Stimulated activated CD4-positive, alpha-beta T cell treated with anti-CD3 and anti-CD28 coated beads, TNF-alpha, amount 100 ng/mL, for 24 hours (primary cell): Measurements from ENCODE around the gene OOSP4B.
"Not testable (repeated sequence)": the region's sequence is repeated elsewhere in the genome, so short reads cannot be mapped to it uniquely, and the experiment has no call there.

Experiments
- DNase-seq, 3 experiments: peaks; one replicate each; pipeline ENCODE4 v3.0.0-alpha.2; 2020; ENCODE audit warnings: low read depth in 3 of 3

The OOSP4B gene

GRCh38 chr11:60016881-60017280 is at the start of gene OOSP4B:
Gene OOSP4B (plus strand): TSS chr11:60017181.
- no peak for DNase-seq

- DNase-seq: no peak
Observed at GRCh38 chr11:59967677-59968394, 49.1 kb upstream of the OOSP4B start.

- DNase-seq: no peak
Observed at GRCh38 chr11:59968395-59968783, 48.6 kb upstream of the OOSP4B start.

GRCh38 chr11:59973097-59973496 is 43.9 kb upstream of the OOSP4B start:
- no peak for DNase-seq

GRCh38 chr11:59981106-59981770 is 35.7 kb upstream of the OOSP4B start:
- no peak for DNase-seq

DNA sequence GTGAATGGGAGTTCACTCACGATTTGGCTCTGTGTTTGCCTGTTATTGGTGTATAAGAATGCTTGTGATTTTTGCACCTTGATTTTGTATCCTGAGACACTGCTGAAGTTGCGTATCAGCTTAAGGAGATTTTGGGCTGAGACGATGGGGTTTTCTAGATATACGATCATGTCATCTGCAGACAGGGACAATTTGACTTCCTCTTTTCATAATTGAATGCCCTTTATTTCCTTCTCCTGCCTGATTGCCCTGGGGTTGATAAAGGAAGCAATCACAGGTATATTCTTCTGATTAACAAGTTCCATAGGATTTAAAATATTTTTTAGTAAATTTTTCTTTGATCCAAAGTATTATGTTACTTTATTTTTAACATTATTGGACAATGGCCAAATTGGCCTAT is 34.9 kb upstream of the OOSP4B start:
- DNase-seq: not testable (repeated sequence)

DNA sequence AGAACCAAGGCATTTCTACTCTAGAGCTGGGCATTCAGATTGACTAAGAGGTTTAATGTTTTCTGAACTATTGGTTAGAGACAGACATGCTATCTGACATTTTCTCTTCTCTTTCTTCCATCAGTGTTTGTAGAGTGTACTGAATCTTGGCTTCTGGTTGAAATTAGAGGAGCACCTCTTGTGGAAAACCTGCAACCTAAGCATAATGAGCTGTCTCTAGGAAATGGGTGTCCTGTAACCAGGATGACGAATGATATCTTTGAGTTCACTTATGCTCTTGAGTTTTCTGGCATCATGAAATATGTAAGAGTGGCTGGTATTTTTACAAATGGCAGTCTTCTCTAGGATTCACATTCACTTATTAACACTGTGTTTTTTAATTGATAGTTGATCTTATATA is 33.8 kb upstream of the OOSP4B start:
- DNase-seq: no peak

GRCh38 chr11:59984368-59984767 is 32.6 kb upstream of the OOSP4B start:
- DNase-seq: no peak

GRCh38 chr11:59990421-59990820 is 26.6 kb upstream of the OOSP4B start:
- DNase-seq: no peak

DNA sequence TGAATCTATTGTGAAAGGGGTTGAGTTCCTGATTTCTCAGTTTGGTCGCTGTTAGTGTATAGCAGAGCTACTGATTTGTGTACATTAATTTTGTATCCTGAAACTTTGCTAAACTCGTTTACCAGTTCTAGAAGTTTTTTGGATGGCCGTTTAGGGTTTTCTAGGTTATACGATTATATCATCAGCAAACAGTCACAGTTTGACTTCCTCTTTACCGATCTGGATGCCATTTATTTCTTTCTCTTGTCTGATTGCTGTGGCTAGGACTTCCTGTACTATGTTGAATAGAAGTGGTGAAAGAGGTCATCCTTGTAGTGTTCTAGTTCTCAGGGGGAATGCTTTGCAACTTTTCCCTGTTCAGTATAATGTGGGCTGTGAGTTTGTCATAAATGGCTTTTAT is 24.6 kb upstream of the OOSP4B start:
- no peak for DNase-seq

- DNase-seq: no peak
Observed at GRCh38 chr11:59997800-59998199, 19.2 kb upstream of the OOSP4B start.

DNA sequence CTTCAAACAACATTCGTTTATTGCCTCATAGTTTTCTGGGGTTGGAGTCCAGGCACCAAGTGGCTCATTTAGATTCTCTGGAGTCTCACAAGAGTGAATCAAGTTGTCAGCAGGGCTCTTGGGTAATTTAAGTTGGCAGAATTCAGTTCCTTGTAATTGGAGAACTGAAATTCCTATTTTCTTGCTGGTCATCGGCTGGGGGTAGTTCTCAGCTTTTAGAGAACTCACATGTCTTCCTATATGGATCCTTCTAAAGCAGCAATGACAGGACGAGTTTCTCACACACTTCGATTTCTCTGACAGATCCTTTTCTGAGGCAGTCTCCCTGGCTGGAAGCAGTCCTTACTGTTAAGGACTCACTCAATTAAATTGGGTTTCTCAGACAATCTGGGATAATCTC is 17.3 kb upstream of the OOSP4B start:
- no peak for DNase-seq

- DNase-seq: no peak
Observed at GRCh38 chr11:60003729-60004128, 13.3 kb upstream of the OOSP4B start.

- no peak for DNase-seq
Observed at GRCh38 chr11:60005360-60005759, 11.6 kb upstream of the OOSP4B start.

DNA sequence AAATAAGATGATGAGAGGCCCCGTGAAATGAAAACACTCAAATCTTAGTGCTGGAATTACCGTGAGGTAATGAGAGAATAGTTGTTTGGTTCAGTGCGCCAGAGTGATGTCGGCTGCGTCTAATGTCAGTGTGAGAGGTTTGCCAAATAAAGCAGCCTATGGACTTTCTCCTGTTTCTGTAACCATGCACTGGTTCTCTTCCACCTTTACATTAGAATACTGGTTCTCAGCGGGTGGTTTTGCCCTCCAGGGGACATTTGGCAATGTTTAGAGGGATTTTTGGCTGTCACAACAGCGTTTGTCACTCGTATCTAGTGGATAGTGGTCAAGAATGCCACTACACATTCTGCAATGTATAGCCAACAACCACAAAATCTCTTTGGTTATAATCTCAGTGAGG is 1.1 kb downstream of the OOSP4B start:
- no peak for DNase-seq

- not testable (repeated sequence) for DNase-seq
Observed at GRCh38 chr11:60020376-60020775, 3.4 kb downstream of the OOSP4B start.

- no peak for DNase-seq
Observed at GRCh38 chr11:60029015-60029632, 12.1 kb downstream of the OOSP4B start.

- DNase-seq: no peak
Observed at GRCh38 chr11:60040109-60040508, 23.1 kb downstream of the OOSP4B start, which contains the start of gene OOSP2. Gene OOSP2 (plus strand): TSS chr11:60040409. CDS start chr11:60040460, 51 bp downstream.

DNA sequence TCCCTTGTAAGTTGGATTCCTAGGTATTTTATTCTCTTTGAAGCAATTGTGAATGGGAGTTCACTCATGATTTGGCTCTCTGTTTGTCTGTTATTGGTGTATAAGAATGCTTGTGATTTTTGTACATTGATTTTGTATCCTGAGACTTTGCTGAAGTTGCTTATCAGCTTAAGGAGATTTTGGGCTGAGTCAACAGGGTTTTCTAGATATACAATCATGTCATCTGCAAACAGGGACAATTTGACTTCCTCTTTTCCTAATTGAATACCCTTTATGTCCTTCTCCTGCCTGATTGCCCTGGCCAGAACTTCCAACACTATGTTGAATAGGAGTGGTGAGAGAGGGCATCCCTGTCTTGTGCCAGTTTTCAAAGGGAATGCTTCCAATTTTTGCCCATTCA is 33.4 kb downstream of the OOSP4B start:
- DNase-seq: not testable (repeated sequence)

DNA sequence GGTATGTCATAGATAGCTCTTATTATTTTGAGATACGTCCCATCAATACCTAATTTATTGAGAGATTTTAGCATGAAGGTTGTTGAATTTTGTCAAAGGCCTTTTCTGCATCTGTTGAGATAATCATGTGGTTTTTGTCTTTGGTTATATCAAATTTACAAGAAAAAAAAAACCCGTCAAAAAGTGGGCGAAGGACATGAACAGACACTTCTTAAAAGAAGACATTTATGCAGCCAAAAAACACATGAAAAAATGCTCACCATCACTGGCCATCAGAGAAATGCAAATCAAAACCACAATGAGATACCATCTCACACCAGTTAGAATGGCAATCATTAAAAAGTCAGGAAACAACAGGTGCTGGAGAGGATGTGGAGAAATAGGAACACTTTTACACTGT is 33.9 kb downstream of the OOSP4B start:
- not testable (repeated sequence) for DNase-seq

GRCh38 chr11:60056349-60056969 is 39.5 kb downstream of the OOSP4B start, which contains the start of gene MS4A3:
Gene MS4A3 (plus strand): TSS chr11:60056665. CDS start chr11:60061161, 4,496 bp downstream.
- no peak for DNase-seq

DNA sequence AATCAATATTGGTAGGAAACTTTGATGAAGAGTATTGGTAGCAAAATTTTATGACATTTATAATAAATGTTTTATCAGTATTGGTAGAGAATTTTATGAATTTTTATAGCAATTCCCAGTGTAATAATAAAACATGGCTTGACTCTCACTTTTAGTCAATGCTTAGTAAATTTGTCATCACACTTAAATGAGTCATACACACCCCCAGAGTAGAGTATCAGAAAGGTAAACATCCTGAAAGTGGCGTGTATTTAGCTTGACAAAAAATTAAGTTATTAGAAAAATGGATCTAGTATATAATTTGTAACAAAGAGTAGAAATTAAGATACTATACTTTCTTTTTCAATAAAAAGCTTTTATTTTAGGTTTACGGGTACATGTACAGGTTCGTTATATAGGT is 42.1 kb downstream of the OOSP4B start:
- no peak for DNase-seq
